HG03521 (cell line): ENCODE data around the gene FOXA1.
"Not testable (repeated sequence)": the region's sequence is repeated elsewhere in the genome, so short reads cannot be mapped to it uniquely, and the experiment has no call there.

Experiments
- ATAC-seq: cut with Tn5 transposase; IDR thresholded peaks from one replicate; pipeline ENCODE4 v1.9.1; 2021; ENCODE audit warnings: mild to moderate bottlenecking, moderate library complexity; ENCODE audit not compliant: unreplicated experiment

The FOXA1 gene

DNA sequence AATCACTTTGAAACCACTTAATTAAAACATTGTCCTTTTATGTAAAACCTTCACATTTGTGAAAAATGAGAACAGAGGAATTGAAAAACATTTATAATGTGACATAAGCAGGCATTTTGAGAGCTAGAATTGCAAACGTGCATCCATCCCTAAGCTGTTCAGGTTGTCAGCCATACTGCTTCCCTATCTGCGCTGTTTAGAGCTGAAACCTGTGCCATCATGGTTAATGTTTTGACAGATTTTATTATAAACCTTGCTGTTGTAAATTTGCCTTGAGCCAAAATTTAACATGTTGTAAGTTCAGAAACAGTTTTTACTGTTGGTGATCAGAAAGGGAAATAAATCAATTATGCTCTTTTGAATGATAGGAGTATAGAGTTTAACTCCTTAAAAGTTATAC lies 31.9 kb downstream of the FOXA1 start:
- no peak for ATAC-seq

GRCh38 chr14:37559386-37559785 lies 35.7 kb downstream of the FOXA1 start:
- no peak for ATAC-seq

DNA sequence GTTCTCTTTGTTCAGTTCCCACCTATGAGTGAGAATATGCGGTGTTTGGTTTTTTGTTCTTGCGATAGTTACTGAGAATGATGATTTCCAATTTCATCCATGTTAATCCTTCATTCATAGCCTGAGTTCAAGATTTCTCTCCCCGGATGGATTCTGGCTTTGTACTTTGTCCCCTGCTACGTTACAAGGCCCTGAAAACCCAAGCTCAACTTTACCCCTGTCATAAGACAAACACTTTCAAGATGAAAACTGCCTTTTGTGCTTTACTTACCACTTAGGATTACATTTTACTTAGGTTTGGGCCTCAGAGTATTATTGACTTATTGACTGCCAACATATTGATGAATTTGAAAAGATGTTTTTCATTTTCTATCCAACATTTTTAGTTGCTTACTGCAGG lies 36.3 kb downstream of the FOXA1 start:
- ATAC-seq: no peak

DNA sequence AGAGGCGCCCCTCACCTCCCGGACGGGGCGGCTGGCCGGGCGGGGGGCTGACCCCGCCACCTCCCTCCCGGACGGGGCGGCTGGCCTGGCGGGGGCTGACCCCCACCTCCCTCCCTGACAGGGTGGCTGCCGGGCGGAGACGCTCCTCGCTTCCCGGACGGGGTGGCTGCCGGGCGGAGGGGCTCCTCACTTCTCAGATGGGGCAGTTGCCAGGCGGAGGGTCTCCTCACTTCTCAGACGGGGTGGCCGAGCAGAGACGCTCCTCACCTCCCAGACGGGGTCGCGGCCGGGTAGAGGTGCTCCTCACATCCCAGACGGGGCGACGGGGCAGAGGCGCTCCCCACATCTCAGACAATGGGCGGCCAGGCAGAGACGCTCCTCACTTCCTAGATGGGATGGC lies 39.5 kb downstream of the FOXA1 start:
- not testable (repeated sequence) for ATAC-seq

DNA sequence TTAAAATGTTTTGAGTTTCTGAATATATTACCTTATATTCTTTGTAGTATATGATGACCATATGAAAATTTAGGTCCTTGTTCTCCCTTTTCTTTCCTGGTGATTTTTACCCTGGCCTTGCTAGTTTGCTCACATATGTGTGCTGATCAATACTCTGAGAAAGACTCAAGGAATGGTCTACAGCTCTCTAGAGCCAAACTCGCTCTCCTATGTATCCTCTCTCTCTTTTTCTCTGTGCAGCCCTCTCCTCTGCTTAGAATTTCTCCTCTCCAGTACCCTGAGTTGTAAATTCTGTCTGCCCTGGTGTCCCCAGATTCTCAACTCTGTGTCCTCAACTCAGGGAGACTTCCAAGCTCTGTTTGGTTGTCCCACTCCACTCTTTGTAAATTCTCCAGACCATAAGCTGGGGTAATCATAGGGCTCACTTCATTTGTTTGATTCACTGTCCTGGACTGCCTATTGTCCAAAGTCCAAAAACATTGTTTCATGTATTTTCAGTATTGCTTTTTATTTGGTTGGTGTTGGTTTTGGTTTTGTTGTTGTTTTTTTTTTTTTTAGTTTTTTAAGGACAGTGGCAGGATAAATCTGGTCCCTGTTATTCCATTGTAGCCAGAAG lies 41.0 kb downstream of the FOXA1 start:
- no peak for ATAC-seq

DNA sequence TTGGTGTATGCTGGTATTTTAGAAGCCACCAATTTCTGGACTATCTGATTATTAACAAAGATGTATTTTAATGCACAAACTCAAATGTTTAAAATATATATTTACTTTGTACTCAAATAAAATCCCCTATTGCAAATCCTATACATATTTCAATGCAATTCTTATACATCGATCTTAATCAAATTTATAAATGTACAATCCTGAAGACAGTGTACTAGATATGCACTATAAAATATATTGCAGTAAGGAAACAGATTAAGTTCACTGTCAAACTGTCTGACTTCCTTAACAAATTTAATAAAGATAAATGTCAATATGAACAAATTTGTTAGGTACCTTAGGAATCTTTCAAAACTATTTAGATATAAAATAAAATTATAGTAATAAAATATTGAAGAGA lies 43.9 kb downstream of the FOXA1 start:
- no peak for ATAC-seq

- no peak for ATAC-seq
These were observed 44.5 kb downstream of the FOXA1 start for GRCh38 chr14:37550511-37550910.

DNA sequence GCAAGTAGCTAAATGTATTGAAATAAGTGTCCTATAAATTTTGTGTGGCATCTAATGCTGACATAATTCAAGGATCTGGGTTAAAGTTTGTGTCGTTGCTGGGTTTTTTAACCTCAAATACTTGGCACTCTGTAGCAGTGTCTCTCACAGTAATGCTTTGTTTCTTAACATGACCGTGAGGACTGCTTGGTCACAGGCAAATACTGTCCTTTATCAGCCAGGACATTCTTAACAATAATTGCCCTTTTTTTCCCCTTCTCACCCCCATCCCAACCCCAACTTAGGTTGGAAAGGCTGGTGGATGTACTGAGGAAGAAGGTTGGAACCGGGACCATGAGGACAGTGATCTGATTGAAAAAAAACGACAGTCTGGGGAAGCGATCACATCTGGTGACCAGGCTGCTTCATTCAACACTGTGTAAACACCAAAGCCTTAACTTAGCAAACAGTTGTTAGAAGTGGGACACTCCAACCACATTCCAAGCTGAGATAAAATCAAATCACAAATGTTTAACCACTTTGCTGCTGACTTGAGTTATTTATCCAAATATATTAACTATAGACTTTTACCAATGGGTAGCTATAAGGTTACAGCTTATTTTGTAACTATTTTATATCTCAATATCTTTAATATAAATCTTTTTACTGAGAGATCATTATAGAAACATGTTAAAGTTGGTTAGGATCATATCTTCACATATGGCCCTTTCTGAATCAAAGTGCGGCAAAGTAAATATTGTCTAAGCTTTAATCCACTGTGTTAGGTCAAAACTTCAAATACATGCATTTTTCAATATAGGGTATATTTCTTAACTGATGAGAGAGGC lies 48.2 kb downstream of the FOXA1 start:
- no peak for ATAC-seq

DNA sequence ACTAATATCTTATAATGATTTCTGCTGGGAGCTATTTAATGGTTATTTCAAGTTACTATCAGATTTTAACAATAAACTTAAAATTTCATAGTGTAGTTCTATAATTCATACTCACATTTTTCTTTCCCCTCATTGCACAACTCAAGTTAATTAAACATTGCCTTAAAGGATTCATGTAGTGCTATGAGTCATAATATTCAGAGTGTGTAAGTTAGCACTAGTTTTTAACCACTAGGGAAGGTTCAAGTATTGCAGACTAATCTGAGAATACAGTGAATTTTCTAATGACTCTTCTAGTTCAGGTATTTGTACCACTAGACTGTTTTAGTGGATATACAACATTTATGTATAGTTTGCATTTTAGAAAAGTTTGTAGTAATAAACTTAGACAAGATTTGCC lies 49.9 kb downstream of the FOXA1 start:
- ATAC-seq: no peak

GRCh38 chr14:37544407-37544806 lies 50.6 kb downstream of the FOXA1 start:
- no peak for ATAC-seq

GRCh38 chr14:37539992-37540391 lies 55.1 kb downstream of the FOXA1 start:
- no peak for ATAC-seq
